ENCODE measurements around the gene PRR11.
"Not testable (repeated sequence)": the region's sequence is repeated elsewhere in the genome, so short reads cannot be mapped to it uniquely, and the experiment has no call there.

PRR11 gene

DNA sequence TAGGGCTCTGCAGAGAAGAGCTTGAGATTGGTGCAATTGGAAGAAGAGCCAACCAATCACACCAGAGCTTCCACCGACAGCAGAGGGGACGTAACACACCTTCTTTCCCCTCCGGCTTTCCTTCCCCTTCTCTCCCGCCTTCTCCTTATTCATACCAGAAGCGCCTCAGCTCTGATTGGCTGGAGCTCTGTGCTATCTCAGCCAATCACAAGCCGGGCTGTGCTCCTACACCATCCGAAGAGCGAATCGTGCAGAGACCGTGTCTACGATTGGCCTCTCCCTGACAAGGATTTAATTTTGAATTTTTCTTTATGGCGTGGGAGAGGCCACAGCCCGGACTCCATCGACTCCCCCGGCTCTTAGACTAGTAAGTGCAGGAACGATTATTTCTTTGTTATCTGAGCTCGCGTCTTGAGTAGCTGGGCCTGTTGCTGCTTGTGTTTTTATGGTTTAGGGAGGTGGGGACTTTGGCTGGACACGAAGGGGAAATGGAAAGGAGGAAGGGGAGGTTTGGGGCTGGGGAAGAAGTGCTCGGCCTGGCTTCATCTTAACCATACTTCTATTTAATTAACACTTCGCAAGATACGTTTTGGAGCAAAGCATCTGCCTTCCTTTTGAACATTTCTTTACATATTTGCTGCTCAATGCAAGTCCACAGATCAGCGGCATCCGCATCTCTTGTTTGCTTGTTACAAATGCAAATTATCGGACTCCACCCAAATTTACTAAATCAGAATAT, at the start of gene PRR11:
TSS of gene PRR11 (plus strand) at position 308 of the 739 bp plus-strand sequence. CDS start 14,007 bp downstream, outside the sequence.
- DNase-seq (ENCODE audit: low spot score): peak; percentile 99

DNA sequence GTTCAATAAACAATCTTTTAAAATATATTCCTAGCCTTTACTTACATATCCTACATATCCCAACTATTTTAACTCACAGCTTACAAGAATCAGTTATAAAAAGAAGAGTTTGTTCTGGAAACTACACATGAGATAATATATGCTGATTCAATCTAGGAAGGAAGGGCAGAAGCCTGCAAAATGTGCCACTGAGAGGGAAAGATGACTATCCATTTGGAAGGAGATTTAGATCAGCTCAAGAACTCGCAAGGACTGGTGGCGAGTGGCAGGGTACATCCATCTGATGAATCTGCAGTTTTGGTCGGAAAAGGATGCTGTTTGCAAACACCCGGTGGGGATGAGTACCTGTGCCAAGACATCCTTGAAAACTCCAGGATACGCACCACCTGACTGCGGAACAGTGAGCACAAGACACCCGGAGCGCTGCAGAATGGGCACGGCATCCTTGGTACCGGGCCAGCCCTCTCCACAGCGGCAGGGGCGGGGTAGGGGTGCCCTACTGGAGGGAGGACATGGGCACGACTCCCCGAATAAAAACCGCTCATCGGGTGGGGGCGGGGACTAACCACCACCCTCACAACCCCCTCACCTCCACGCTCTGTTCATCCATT, 49.6 kb upstream of the PRR11 start:
- no peak for DNase-seq (ENCODE audit: low spot score)

DNA sequence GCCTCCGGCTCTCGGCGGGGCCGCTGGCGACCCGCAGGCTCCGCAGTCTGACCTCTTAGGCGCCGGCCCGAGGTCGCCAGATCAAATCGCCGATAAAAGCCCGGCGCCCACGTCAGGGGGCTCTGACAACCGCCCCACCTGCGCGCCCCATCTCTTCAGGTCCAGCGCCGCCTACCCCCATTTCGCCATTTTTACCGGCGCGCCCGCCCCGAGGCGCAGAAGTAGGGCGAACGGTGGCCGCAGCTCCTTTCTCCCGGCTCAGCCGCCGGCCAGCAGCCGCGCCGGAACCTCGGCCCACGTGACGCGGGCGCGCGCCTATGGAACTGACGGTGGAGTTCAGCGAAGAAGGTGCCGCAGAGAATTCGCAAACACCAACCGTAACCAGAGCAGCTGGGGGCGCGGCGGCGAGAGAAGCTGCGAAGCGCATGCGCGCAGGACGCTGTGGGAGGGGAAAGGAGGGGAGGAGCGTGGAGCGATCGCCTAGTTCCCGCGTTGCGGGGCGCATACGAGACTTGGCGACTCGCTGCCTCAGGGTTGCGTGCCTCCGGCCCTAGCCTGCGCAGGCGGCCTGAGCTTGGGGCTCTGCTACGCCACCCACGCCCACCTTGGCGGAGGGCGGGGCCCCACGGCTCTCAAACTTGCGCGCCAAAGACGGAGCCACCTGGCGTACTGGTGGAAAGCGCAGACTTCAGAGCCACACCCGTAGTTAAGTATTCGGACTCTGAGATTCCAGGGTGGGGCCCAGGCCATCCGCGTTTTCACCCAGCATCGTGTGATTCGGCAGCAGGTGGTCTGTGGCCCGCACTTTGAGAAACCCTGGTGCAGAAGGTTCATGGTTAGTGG, 48.9 kb upstream of the PRR11 start, which contains the start of gene TRIM37:
TSS of gene TRIM37 (minus strand) at position 418 of the 843 bp plus-strand sequence. CDS start 419 bp downstream, outside the sequence.
- peak; percentile 100 for DNase-seq (ENCODE audit: low spot score)

DNA sequence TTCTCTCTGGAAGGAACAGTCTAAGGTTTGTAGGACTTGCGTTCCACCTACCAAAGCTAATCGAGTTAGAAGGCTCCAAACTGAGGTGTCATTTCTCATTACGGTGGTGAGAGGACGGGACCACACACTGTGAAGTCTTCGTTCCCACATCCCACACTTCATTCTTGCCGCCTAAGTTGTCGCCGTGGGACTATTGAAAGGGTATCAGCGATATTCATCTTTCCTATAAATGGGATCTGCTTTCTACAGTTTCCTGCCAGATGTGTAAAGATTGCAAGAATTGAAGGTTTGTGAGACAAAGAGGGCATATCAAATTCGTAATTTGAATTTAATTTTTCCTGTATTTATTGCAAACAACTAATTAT, 48.3 kb upstream of the PRR11 start:
- no peak for DNase-seq (ENCODE audit: low spot score)

DNA sequence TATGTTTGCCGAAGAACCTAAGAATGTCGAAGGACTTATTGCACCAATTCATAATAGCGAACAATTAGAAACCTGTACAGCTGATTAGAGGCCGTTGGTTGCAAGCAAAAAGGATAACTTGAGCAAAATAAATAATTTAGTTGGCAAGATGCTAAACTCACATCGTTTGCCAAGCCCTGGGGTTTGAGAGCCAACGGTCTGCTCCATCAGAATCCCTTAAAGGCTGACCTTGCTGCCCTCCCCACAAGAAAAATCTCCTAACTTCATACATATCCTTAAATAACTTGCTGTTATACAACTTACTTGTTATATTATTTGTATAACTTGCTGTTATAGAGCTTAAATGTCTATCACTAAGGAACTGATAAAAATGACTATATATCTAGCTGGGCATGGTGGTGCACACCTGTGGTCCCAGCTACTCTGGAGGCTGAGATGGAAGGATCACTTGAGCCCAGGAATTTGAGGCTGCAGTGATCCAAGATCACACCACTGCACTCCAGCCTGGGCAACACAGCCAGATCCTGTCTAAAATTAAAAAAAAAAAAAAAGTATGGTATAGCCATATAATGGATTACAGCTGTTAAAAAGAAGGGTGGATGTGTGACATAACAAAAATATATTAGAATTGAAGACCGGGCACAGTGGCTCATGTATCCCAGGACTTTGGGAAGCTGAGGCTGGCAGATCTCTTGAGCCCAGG, 47.0 kb upstream of the PRR11 start:
- DNase-seq (ENCODE audit: low spot score): no peak

DNA sequence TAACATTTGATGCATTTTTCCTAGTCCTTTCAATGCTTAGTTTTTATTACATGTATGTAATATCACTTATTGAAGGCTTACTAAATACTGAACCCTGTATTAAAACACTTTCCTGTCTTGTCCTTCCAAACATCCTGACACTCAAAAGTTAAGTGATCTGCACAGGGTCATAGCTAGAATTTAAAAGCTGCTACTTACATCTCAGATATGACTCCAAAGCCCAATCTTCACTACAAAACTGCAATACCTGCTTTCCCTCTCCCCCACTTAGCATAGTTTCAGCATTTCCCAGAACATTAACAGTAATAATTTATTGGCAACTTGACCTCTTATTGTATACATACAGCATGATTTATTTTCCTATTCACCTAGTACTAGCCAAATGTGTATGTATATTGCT, 44.6 kb upstream of the PRR11 start:
- DNase-seq (ENCODE audit: low spot score): no peak

DNA sequence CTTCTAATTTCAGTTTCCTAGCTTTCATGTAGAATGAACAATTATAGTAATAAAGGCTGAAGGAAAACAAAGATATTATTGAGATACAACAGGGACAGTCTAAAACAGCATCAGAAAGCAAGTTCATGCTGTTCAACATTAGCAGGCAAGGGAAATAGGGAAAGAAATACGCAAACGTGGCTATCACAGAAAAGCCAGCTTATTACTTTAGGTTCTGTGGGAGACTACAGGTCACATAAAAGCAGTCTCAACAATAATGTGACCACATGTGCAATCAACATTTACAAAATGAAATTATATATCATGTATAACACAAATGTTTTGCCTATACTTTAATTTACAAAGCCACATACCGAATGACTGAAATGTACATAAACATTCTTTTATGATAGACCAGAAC, 44.0 kb upstream of the PRR11 start:
- no peak for DNase-seq (ENCODE audit: low spot score)

DNA sequence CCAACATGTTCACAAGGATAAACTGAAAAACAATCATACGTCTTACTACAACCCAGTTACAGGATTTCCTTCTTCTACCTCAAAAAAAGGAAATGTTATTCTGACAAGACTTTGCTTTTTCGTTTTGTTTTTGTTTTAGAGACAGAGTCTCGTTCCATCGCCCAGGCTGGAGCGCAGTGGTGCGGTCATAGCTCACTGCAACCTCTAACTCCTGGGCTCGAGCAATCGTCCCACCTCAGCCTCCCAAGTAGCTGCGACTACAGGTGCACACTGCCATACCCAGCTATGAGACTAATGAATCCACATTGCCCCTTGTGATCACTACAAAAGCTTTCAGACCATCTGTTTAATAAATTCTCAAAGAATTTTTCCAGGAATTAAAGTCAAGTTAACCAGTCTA, 40.1 kb upstream of the PRR11 start:
- DNase-seq (ENCODE audit: low spot score): no peak

DNA sequence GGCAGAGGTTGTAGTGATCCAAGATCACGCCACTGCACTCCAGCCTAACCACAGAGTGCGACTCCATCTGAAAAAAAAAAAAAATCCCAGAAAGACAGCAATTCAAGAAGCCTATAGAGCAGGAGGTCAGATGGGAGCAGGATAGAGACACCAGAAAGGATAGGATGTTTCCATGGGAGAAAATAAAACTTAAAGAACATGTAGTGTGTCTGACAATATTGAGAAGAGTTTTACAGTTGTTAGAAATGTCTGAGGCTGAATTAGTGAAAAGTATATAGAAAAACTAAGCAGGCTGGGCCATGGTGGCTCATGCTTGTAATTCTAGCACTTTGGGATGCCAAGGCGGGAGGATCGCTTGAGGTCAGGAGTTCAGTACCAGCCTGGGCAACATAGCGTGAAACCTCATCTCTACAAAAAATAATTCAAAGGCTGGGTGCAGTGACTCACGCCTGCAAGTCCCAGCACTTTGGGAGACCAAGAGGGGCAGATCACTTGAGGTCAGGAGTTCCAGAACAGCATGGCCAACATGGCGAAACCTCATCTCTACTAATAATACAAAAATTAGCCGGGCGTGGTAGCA, 33.6 kb upstream of the PRR11 start:
- DNase-seq (ENCODE audit: low spot score): no peak

DNA sequence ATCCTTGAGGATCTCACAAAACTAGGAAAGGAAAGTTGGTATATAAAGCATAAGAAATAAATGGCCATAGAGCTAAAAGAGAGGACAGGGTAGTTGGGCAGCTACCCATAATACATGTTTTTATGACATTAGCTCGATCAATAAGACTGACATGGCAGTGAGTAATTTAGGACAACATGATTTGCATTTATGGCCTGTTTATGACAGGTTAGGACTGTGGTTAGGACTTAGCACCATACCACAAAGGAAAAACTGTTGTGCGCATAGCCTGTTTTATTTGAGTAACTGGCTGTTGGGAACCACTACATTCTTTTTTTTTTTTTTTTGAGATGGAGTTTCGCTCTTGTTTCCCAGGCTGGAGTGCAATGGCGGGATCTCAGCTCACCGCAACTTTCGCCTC, 30.9 kb upstream of the PRR11 start:
- DNase-seq (ENCODE audit: low spot score): no peak

DNA sequence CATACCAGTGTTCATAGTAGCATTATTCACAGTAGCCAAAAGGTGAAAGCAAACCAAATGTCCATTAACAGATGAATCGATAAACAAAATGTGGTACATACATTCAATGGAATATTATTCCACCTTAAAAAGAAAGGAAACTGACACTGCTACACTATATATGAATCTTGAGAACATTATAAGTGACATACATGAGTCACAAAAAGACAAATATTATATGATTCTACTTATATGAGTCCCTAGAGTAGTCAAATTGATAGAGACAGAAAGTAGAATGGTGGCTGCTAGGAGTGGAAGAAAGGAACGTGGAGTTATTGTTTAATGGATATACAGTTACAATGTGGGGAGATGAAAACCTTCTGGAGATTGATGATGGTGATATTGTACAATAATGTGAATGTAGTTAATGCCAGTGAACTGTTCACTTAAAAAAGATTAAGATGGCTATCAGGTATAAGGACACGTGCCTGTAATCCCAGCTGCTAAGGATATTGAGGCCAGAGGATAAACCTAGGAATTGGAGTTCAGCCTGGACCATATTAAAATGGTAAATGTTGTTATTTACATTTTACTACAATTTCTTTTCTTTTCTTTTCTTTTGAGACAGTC, 28.6 kb upstream of the PRR11 start:
- DNase-seq (ENCODE audit: low spot score): no peak

DNA sequence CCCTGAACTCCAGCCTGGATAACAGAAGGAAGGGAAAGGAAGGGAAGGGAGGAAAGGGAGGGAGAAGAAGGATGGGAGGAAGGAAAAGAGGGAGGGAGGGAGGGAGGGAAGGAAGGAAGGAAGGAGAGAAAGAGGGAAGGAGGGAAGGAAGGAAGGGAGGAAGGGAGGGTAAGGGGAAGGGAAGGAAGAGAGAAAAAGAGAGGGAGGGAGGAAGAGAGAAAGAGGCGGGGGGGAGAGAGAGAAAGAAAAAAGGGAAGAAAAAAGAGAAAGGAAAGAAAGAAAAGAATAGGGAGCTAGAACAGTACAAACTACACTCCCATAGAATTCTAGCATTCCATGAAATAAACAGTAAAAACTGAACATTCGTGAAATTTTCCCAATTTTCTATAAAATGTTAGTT, 25.7 kb upstream of the PRR11 start:
- no peak for DNase-seq (ENCODE audit: low spot score)

DNA sequence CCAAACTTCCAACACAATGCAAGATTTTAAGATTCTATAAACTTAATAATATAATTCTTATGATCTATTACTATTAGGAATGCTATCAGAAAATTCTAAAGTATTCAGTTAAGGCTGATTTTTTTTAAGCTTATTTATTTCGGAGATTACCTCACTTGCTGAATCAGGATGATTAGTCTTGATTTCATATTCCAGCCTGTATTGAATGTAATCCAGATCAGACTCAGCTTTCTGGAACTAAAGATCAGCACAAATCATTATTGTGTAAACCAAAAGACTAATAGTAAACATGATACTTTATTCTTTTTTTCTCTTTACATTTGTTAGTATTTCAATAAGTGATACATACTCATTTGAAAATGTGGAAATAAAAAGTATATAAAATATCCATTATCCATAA, 24.4 kb upstream of the PRR11 start:
- DNase-seq (ENCODE audit: low spot score): no peak

DNA sequence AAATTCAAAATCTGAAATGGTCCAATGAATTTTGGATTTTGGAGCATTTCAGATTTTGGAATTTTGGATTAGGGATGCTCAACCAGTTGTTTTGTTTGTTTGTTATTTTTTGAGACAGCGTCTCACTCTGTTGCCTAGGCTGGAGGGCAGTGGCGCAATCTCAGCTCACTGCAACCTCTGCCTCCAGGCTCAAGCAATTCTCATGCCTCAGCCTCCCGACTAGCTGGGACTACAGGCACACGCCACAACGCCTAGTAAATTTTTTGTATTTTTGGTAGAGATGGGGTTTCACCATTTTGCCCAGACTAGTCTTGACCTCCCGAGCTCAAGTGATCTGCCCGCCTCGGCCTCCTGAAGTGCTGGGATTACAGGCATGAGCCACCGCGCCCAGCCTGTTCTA, 17.2 kb upstream of the PRR11 start:
- DNase-seq (ENCODE audit: low spot score): not testable (repeated sequence)

DNA sequence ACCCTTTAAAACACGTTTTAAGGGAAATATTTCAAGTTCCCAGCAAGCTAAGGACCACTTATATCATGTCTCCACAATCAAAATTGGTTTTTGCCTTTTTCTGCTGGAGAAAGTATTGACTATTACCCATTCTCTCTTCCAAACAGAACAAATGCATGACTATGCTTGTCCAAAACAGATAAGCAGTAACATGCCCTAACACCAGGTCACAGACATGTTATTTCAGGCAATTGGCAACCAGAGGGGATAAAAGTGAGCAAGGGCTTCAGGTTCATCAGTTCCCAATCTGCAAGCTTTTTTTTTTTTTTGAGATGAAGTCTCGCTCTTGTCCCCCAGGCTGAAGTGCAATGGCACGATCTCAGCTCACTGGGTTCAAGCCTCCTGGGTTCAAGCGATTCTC, 15.6 kb upstream of the PRR11 start:
- no peak for DNase-seq (ENCODE audit: low spot score)

DNA sequence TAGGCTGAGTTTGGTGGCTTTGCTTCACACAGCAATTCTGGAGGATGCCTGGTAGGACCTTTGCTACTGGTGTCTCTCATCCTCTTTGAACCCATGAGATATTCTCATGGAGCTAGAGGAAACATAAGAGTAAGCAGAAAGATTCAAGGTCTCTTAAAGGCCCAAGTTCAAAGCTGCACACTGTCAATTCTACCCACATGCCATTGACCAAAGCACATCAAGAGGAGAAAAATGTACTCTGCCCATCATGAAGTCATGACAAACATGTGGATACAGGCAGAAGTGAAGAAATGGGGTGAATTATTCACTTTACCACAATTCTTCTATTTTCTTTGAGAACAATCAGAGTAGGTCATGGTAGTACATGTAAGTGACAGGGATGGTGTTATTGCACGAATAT, 13.7 kb upstream of the PRR11 start:
- no peak for DNase-seq (ENCODE audit: low spot score)

DNA sequence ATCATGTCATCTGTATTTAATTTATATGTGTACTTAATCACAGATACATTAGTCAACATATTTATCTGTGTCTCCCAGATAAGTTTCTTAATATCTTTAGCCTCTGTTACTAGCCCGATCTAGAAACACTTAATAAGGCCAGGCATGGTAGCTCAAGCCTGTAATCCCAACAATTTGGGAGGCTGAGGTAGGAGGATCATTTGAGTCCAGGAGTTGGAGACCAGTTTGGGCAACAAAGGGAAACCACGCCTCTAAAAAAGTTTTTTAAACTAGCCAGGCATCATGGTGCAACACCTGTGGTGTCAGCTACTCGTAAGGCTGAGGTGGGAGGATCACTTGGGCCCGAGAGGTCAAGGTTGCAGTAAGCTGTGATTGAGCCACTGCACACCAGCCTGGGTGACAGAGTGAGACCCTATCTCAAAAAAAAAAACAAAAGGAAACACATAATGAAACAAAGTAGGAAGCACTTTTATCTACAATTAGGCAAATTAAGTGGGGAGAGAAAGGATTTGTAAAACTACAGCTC, 9.9 kb upstream of the PRR11 start:
- no peak for DNase-seq (ENCODE audit: low spot score)

DNA sequence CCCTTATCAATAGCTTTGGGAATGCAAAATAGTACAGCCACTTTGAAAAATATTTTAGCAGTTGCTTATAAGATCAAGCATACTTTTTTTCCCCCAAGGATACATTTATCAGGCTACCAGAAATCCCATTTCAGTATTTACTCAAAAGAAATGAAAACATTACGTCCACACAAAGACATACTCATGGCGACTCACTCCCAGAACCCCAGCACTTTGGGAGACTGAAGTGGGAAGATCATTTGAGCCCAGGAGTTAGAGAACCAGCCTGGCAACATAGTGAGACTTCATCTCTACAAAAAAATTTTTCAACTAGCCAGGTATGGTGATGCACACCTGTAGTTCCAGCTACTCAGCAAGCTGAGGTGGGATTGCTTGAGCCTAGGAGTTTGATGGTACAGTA, 6.5 kb upstream of the PRR11 start:
- DNase-seq (ENCODE audit: low spot score): no peak

DNA sequence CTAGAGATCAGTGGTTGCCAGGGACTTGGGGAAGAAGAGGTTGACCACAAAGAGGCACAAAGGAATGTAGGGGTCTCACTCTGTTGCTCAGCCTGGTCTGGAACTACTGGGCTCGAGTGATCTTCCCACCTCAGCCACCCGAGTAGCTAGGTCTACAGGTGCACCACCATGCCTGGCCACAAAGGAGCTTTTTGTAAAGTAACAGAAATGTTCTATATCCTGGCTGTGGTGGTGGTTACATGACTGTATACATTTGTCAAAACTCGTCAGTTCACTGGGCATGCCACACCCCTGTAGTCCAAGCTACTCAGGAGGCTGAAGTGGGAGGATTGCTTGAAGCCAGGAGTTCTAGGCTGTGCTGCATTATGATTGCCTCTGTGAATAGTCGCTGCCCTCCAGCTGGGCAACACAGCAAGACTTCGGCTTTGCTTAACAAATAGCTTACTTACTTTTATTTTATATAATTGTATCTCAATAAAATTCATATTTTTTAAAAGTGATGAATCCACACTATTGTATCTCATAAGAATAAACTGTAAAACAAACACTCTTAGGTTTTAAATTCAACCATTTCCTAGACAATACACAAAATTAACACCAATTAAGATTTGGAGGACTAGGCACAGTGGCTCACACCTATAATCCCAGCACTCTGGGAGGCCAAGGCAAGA, 5.6 kb upstream of the PRR11 start:
- no peak for DNase-seq (ENCODE audit: low spot score)

DNA sequence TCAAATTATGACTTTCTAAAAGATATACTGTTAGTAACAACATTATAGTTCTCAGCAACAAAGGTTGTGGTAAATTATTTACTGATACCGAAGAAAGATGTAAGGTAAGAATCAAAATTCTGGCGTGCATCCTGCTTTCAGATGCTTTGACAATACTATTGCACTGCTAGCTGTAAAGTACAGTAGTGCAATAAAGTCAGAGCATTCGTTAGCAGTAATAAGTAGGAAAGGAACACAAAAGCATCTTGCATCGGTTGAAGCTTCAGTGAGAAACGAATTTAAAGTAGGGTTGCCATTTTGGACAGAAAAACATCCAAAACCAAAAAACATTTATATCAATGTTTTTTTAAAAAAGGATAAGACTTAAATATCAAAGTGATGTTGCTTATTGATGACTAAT, 4.5 kb upstream of the PRR11 start:
- DNase-seq (ENCODE audit: low spot score): no peak

DNA sequence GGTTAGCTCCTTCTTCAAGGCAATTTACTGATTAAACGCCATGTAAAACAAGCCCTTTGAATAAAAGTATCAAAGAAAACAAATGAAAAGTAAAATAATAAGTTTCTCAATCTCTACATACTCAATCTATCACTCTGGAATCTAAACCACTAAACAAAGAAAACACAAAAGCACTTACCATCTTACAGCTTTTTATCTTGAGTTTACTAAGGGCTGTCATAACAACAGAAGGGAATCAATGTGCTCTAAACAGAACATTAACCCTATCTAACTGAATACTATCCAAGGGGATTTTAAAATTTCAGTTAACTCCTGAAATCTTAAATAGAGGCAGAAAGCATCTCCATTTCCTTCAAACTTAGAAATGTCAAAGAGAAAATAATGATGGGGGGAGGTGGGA, 4.0 kb upstream of the PRR11 start:
- DNase-seq (ENCODE audit: low spot score): no peak
